ENCODE data around the gene TRPV3.

- TF ChIP-seq TCF7L2 (IDR thresholded peaks at IDR 0.05; ENCODE audit: borderline replicate concordance, extremely low read depth, insufficient read depth, insufficient read length) (no peak), REST (IDR thresholded peaks at IDR 0.05; ENCODE audit: low read depth) (no peak), POLR2AphosphoS5 (IDR thresholded peaks at IDR 0.05; ENCODE audit: low read depth, low read length) (no peak), POLR2A (IDR thresholded peaks at IDR 0.05; ENCODE audit: borderline replicate concordance, extremely low read depth, insufficient read depth, insufficient read length) (no peak), EZH2phosphoT487 (IDR thresholded peaks at IDR 0.05; ENCODE audit: borderline replicate concordance) (no peak), EZH2 (IDR thresholded peaks at IDR 0.05) (no peak), ATF3 (IDR thresholded peaks at IDR 0.05) (no peak)
- TF ChIP-seq, protein P1, sequence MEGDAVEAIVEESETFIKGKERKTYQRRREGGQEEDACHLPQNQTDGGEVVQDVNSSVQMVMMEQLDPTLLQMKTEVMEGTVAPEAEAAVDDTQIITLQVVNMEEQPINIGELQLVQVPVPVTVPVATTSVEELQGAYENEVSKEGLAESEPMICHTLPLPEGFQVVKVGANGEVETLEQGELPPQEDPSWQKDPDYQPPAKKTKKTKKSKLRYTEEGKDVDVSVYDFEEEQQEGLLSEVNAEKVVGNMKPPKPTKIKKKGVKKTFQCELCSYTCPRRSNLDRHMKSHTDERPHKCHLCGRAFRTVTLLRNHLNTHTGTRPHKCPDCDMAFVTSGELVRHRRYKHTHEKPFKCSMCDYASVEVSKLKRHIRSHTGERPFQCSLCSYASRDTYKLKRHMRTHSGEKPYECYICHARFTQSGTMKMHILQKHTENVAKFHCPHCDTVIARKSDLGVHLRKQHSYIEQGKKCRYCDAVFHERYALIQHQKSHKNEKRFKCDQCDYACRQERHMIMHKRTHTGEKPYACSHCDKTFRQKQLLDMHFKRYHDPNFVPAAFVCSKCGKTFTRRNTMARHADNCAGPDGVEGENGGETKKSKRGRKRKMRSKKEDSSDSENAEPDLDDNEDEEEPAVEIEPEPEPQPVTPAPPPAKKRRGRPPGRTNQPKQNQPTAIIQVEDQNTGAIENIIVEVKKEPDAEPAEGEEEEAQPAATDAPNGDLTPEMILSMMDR (IDR thresholded peaks at IDR 0.05 in 2 of 3, conservative IDR thresholded peaks at IDR 0.05 in 1 of 3; ENCODE audit: borderline replicate concordance in 1 of 3, insufficient read depth in 1 of 3, low read depth in 2 of 3, low read length in 2 of 3): no peak
Measured at GRCh38 chr17:3590231-3590630, 32.6 kb upstream of the TRPV3 start.

Data from HCT116 (cell line).